HepG2 (cell line): ENCODE measurements around the gene TACC3. TPM values are rescaled to one million over a fixed set of nuclear protein-coding genes. Genes with fewer than 3 reads are reported as not detected.
A peak's percentile ranks its signal among the peaks of the same experiment; 100 is the strongest.

Source experiments
- CENPT ChIP-seq: sonication (generic); formaldehyde crosslinking; IDR thresholded peaks from 2 replicates; pipeline ENCODE4 v1.8.0; 2022; ENCODE audit warnings: low read depth, mild to moderate bottlenecking, moderate library complexity, missing genetic modification reagents
- ELF4 ChIP-seq: sonication (generic); formaldehyde crosslinking; IDR thresholded peaks from 2 replicates; pipeline ENCODE4 v1.5.0; 2020; ENCODE audit warnings: missing genetic modification reagents, mild to moderate bottlenecking, moderate library complexity, borderline replicate concordance
- FOSL2 ChIP-seq: sonication (generic); formaldehyde crosslinking; IDR thresholded peaks from 2 replicates; pipeline ENCODE4 v1.4.0; 2020; ENCODE audit warnings: missing genetic modification reagents
- FOXO1 ChIP-seq: sonication (generic); formaldehyde crosslinking; IDR thresholded peaks from 2 replicates; pipeline ENCODE4 v1.4.0; 2020; ENCODE audit warnings: missing genetic modification reagents
- HBP1 ChIP-seq: IDR thresholded peaks from 2 replicates; pipeline ENCODE4 v1.6.1; 2016; ENCODE audit warnings: low read depth, control low read depth
- MAX ChIP-seq: IDR thresholded peaks from 2 replicates; pipeline ENCODE4 v1.6.1; 2012; ENCODE audit warnings: inconsistent platforms
- MBD4 ChIP-seq: IDR thresholded peaks from 2 replicates; pipeline ENCODE4 v1.6.1; 2012; ENCODE audit warnings: low read length, inconsistent platforms, borderline replicate concordance
- MTERF4 ChIP-seq: sonication (generic); formaldehyde crosslinking; IDR thresholded peaks from 2 replicates; pipeline ENCODE4 v1.8.0; 2023; ENCODE audit warnings: mild to moderate bottlenecking, missing genetic modification reagents
- MXD1 ChIP-seq: sonication (generic); formaldehyde crosslinking; IDR thresholded peaks from 2 replicates; pipeline ENCODE4 v1.4.0; 2020; ENCODE audit warnings: mild to moderate bottlenecking, missing genetic modification reagents
- NR2F2 ChIP-seq: IDR thresholded peaks from 2 replicates; pipeline ENCODE4 v1.6.1; 2012; ENCODE audit warnings: low read depth, inconsistent platforms, borderline replicate concordance
- PITX1 ChIP-seq: sonication (generic); formaldehyde crosslinking; IDR thresholded peaks from 2 replicates; pipeline ENCODE4 v1.5.1; 2020; ENCODE audit warnings: mild to moderate bottlenecking, missing genetic modification reagents
- PRMT3 ChIP-seq: sonication (generic); formaldehyde crosslinking; IDR thresholded peaks from 2 replicates; pipeline ENCODE4 v1.8.1; 2022; ENCODE audit warnings: low read depth, mild to moderate bottlenecking, moderate library complexity, missing genetic modification reagents, borderline replicate concordance
- PTBP1 ChIP-seq: fragments of 200-400 bp; formaldehyde crosslinking; IDR thresholded peaks from 2 replicates; pipeline ENCODE4 v1.6.1; 2018; ENCODE audit warnings: low read length, low read depth; ENCODE audit not compliant: poor library complexity, severe bottlenecking
- STAT5B ChIP-seq: sonication (generic); formaldehyde crosslinking; IDR thresholded peaks from 2 replicates; pipeline ENCODE4 v1.4.0; 2020; ENCODE audit warnings: missing genetic modification reagents
- TBP ChIP-seq: sonication (generic); formaldehyde crosslinking; IDR thresholded peaks from 2 replicates; pipeline ENCODE4 v1.5.0; 2020; ENCODE audit warnings: missing genetic modification reagents
- YEATS4 ChIP-seq: sonication (generic); formaldehyde crosslinking; IDR thresholded peaks from 2 replicates; pipeline ENCODE4 v1.4.0; 2020; ENCODE audit warnings: missing genetic modification reagents, borderline replicate concordance
- ZBTB39 ChIP-seq: sonication (generic); formaldehyde crosslinking; IDR thresholded peaks from 2 replicates; pipeline ENCODE4 v1.5.0; 2020; ENCODE audit warnings: missing genetic modification reagents
- ZBTB7B ChIP-seq: sonication (generic); formaldehyde crosslinking; IDR thresholded peaks from 2 replicates; pipeline ENCODE4 v1.4.0; 2020; ENCODE audit warnings: missing genetic modification reagents
- ZFX ChIP-seq: sonication (generic); formaldehyde crosslinking; IDR thresholded peaks from 2 replicates; pipeline ENCODE4 v1.4.0; 2020; ENCODE audit warnings: mild to moderate bottlenecking, low read depth, missing genetic modification reagents, moderate library complexity
- ZKSCAN5 ChIP-seq: sonication (generic); formaldehyde crosslinking; IDR thresholded peaks from 2 replicates; pipeline ENCODE4 v1.5.1; 2020; ENCODE audit warnings: mild to moderate bottlenecking, missing genetic modification reagents
- ZNF235 ChIP-seq: sonication (generic); formaldehyde crosslinking; IDR thresholded peaks from 2 replicates; pipeline ENCODE4 v1.8.1; 2023; ENCODE audit warnings: mild to moderate bottlenecking, missing genetic modification reagents, borderline replicate concordance
- ZNF543 ChIP-seq: sonication (generic); formaldehyde crosslinking; IDR thresholded peaks from 2 replicates; pipeline ENCODE4 v1.4.0; 2020; ENCODE audit warnings: mild to moderate bottlenecking, missing genetic modification reagents
- ZNF557 ChIP-seq: sonication (generic); formaldehyde crosslinking; IDR thresholded peaks from 2 replicates; pipeline ENCODE4 v1.4.0; 2020; ENCODE audit warnings: missing genetic modification reagents
- ZNF792 ChIP-seq: IDR thresholded peaks from 2 replicates; pipeline ENCODE4 v1.6.1; 2016
- polyA plus RNA-seq, 8 experiments: library from polyadenylated mRNA; depleted of rRNA in 3 of 8; stranded (reverse) in 7 of 8; unstranded in 1 of 8; fragments of >200 nt; fragmentation: Illumina TruSeq in 4 of 8; extraction: Trizol in 4 of 8; gene quantifications; 2 replicates each; pipeline versions ENCODE4 v1.2.1 to v1.2.3, GENCODE V29; 2011 to 2016; ENCODE audit warnings: low read depth in 4 of 8, missing spikeins in 1 of 8, mixed read lengths in 1 of 8; ENCODE audit not compliant: insufficient read depth in 1 of 8
- total RNA-seq, 5 experiments: library from RNA; depleted of rRNA; stranded (reverse); fragments of >200 nt; fragmentation: Illumina TruSeq; extraction: Trizol; gene quantifications; 2 replicates each; pipeline ENCODE4 v1.2.3, GENCODE V29; 2016; ENCODE audit warnings: low read depth in 1 of 5

The TACC3 gene
- total and polyA plus RNA-seq, 2 of the 13 experiments (the other 11 are each of a cell fraction or from before 2014, with no cell fraction given), result 20.3 to 21.2 TPM

GRCh38 chr4:1720163-1720983, 948 bp upstream of the TACC3 start (continued):
- TF ChIP-seq MAX (peak; percentile 59; the same call in 1 of the 2 replicates), STAT5B (no peak), CENPT (CRISPR knock-in tag) (no peak), ZNF792 (CRISPR knock-in tag) (no peak), MXD1 (peak; percentile 81), ZNF543 (0 out of 2 replicates have a peak, but pooled peaks have one; percentile 67), ELF4 (no peak), PRMT3 (0 out of 2 replicates have a peak, but pooled peaks have one; percentile 40), TBP (CRISPR knock-in tag) (no peak), PTBP1 (no peak), ZFX (CRISPR knock-in tag) (peak; percentile 89), HBP1 (CRISPR knock-in tag) (no peak), PITX1 (no peak), ZBTB7B (CRISPR knock-in tag) (no peak), ZNF557 (CRISPR knock-in tag) (no peak), ZBTB39 (CRISPR knock-in tag) (no peak), ZKSCAN5 (CRISPR knock-in tag) (no peak), MBD4 (no peak), FOXO1 (CRISPR knock-in tag) (0 out of 2 replicates have a peak, but pooled peaks have one; percentile 29), NR2F2 (no peak), ZNF235 (peak; percentile 90; the same call in 1 of the 2 replicates), FOSL2 (no peak), YEATS4 (CRISPR knock-in tag) (peak; percentile 69; the same call in 1 of the 2 replicates), MTERF4 (CRISPR knock-in tag) (0 out of 2 replicates have a peak, but pooled peaks have one; percentile 18)
